Activated CD4-positive, alpha-beta memory T cell treated with anti-CD3 and anti-CD28 coated beads for 36 hours (primary cell): ENCODE results near the gene POC1A. TPM values are rescaled to one million over a fixed set of nuclear protein-coding genes. Genes with fewer than 3 reads are reported as not detected.
A peak's percentile ranks its signal among the peaks of the same experiment; 100 is the strongest.

ENCODE experiments used
- CTCF ChIA-PET: fragments of 350-600 bp; sonication (Branson Sonifier 250); formaldehyde crosslinking; loops from one replicate; lab custom pipeline; 2021; ENCODE audit warnings: antibody characterized with exemption, inconsistent platforms; lab: Charles Lee
- POLR2A ChIA-PET: fragments of 350-600 bp; sonication (Branson Sonifier 250); formaldehyde crosslinking; loops from one replicate; lab custom pipeline; 2021; ENCODE audit warnings: antibody characterized with exemption; lab: Charles Lee
- DNase-seq: peaks from one replicate; pipeline ENCODE4 v3.0.0-alpha.2; 2020
- H3K27ac Mint-ChIP-seq: one replicate; pipeline ENCODE4 v1.8.0; 2021; ENCODE audit warnings: mixed read lengths
- H3K27me3 Mint-ChIP-seq: one replicate; pipeline ENCODE4 v1.8.0; 2021; ENCODE audit warnings: mixed read lengths
- H3K36me3 Mint-ChIP-seq: one replicate; pipeline ENCODE4 v1.8.0; 2021; ENCODE audit warnings: mixed read lengths
- H3K4me1 Mint-ChIP-seq: one replicate; pipeline ENCODE4 v1.8.0; 2021; ENCODE audit warnings: low read depth, mixed read lengths
- H3K4me3 Mint-ChIP-seq: one replicate; pipeline ENCODE4 v1.8.0; 2021; ENCODE audit warnings: mild to moderate bottlenecking, mixed read lengths
- H3K9me3 Mint-ChIP-seq: one replicate; pipeline ENCODE4 v1.8.0; 2021; ENCODE audit warnings: mixed read lengths
- intact Hi-C: fragments of 100-400 bp; cut with micrococcal nuclease; formaldehyde crosslinking; loops from one replicate; pipeline ENCODE4 v1.15.1; 2023
- total RNA-seq, 2 experiments: library from RNA; stranded (reverse); gene quantifications; one replicate each; pipeline ENCODE4 v1.2.3, GENCODE V29; 2021

Gene POC1A
- total RNA-seq, 2 experiments from 2014 or later: 28.5 to 30.5 TPM

DNA sequence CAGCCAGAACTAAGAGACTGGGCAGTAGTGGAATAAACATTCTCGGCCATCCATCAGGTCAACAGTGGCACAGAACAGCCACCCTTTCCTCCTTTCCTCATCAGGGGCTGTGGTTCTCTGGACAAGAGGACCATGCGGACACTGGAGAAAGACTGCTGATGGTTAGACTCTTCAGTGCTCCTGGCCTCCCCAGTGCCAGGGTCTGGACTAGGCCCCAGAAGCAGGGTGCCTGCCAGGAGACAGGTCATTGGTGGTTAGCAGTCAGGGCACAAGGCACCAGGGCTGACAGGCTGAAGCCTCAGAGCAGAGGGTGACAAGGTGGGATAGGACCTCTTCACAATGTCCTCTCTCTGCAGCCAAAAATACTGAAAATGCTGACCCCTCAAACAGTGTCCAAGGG lies 30.1 kb downstream of the POC1A start:
- ChIA-PET CTCF (interaction anchor here (0.5 to 5.3 kb wide), 14 partner anchors 25 to 130 kb away, joined by 3 to 101 read pairs (median 4); partner anchors contain the start of genes POC1A and RPL29), POLR2A (no interaction called here)
- peaks cover 5% of the 10 kb centered on the region for H3K36me3 Mint-ChIP-seq
- no peaks in the 10 kb centered on the region for H3K27me3 Mint-ChIP-seq
- H3K9me3 Mint-ChIP-seq: no peaks in the 10 kb centered on the region
- no peak overlapping the region for H3K4me3 Mint-ChIP-seq
- DNase-seq: no peak
- H3K27ac Mint-ChIP-seq: no peak overlapping the region
- peaks cover 4% of the 10 kb centered on the region for H3K4me1 Mint-ChIP-seq
- intact Hi-C loops: loop anchor here (5.0 kb wide), 1 partner anchor 182 kb away; the partner anchor contains the start of genes PARP3 and RRP9

GRCh38 chr3:52123106-52123725 lies 31.0 kb downstream of the POC1A start:
- Mint-ChIP-seq H3K27ac (no peak overlapping the region), H3K36me3 (peaks cover 5% of the 10 kb centered on the region), H3K4me3 (no peak overlapping the region), H3K9me3 (no peaks in the 10 kb centered on the region), H3K27me3 (no peaks in the 10 kb centered on the region), H3K4me1 (peaks cover 4% of the 10 kb centered on the region)
- DNase-seq: peak; percentile 78
- intact Hi-C loops: loop anchor here (1.0 to 5.0 kb wide), 4 partner anchors 66 to 181 kb away; partner anchors contain the start of genes PARP3 and RRP9
- POLR2A ChIA-PET: interaction anchor here (0.6 kb wide), 1 partner anchor 67 kb away, joined by 3 read pairs; the partner anchor contains the start of gene DUSP7
- CTCF ChIA-PET: interaction anchor here (0.7 to 5.3 kb wide), 26 partner anchors 12 to 216 kb away, joined by 3 to 101 read pairs (median 4); partner anchors contain the start of genes ABHD14A, ABHD14B, DUSP7 and PARP3

DNA sequence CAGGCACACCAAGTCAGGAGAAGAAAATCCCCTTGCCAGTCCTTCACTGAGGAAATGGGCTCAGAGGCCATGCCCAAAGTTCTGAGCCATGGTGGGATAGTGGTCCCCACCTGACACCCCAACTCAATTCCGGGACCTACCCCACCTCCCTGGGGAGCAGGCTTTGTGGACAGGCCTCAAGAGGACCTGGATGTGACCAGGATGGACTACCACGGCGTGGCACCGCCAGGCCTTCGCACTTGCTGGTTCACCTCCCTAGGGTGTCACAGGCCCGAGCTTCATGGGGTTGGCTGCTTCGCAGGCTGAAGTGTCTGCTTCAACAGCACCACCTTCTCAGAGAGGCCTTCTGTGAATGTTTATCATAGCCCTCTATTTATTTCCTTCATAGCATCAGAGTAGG lies 31.7 kb downstream of the POC1A start:
- H3K36me3 Mint-ChIP-seq: peaks cover 5% of the 10 kb centered on the region
- DNase-seq: no peak
- no peak overlapping the region for H3K4me3 Mint-ChIP-seq
- ChIA-PET POLR2A (interaction anchor here (0.6 kb wide), 1 partner anchor 67 kb away, joined by 3 read pairs; the partner anchor contains the start of gene DUSP7), CTCF (interaction anchor here (0.7 to 5.3 kb wide), 19 partner anchors 12 to 180 kb away, joined by 3 to 101 read pairs (median 5); partner anchors contain the start of genes ABHD14A, ABHD14B, DUSP7 and PARP3)
- intact Hi-C loops: loop anchor here (2.0 to 5.0 kb wide), 2 partner anchors 70 to 180 kb away; partner anchors contain the start of genes PARP3 and RRP9
- H3K27ac Mint-ChIP-seq: no peak overlapping the region
- H3K27me3 Mint-ChIP-seq: no peaks in the 10 kb centered on the region
- H3K4me1 Mint-ChIP-seq: no peaks in the 10 kb centered on the region
- H3K9me3 Mint-ChIP-seq: no peaks in the 10 kb centered on the region

- ChIA-PET CTCF (interaction anchor here (0.7 to 5.3 kb wide), 6 partner anchors 22 to 148 kb away, joined by 3 to 101 read pairs (median 11); partner anchors contain the start of genes ABHD14A and ABHD14B), POLR2A (interaction anchor here (0.7 kb wide), 1 partner anchor 66 kb away, joined by 3 read pairs; the partner anchor contains the start of gene DUSP7)
- DNase-seq: no peak
- Mint-ChIP-seq H3K27me3 (no peaks in the 10 kb centered on the region), H3K9me3 (no peaks in the 10 kb centered on the region), H3K36me3 (peaks cover 5% of the 10 kb centered on the region), H3K4me3 (no peak overlapping the region), H3K27ac (no peak overlapping the region), H3K4me1 (no peaks in the 10 kb centered on the region)
- intact Hi-C loops: loop anchor here (2.0 to 5.0 kb wide), 2 partner anchors 69 to 180 kb away; partner anchors contain the start of genes PARP3 and RRP9
Observed at GRCh38 chr3:52121813-52122212, 32.4 kb downstream of the POC1A start.

- Mint-ChIP-seq H3K4me1 (no peaks in the 10 kb centered on the region), H3K27ac (no peak overlapping the region), H3K36me3 (peaks cover 4% of the 10 kb centered on the region), H3K27me3 (no peaks in the 10 kb centered on the region), H3K9me3 (no peaks in the 10 kb centered on the region), H3K4me3 (no peak overlapping the region)
- POLR2A ChIA-PET: interaction anchor here (0.7 kb wide), 1 partner anchor 65 kb away, joined by 3 read pairs; the partner anchor contains the start of gene DUSP7
- intact Hi-C loops: loop anchor here (5.0 kb wide), 1 partner anchor 179 kb away; the partner anchor contains the start of genes PARP3 and RRP9
- DNase-seq: no peak
- CTCF ChIA-PET: interaction anchor here (2.0 to 5.3 kb wide), 4 partner anchors 22 to 147 kb away, joined by 5 to 101 read pairs (median 24); partner anchors contain the start of genes ABHD14A and ABHD14B
Observed at GRCh38 chr3:52121464-52121805, 32.8 kb downstream of the POC1A start.

DNA sequence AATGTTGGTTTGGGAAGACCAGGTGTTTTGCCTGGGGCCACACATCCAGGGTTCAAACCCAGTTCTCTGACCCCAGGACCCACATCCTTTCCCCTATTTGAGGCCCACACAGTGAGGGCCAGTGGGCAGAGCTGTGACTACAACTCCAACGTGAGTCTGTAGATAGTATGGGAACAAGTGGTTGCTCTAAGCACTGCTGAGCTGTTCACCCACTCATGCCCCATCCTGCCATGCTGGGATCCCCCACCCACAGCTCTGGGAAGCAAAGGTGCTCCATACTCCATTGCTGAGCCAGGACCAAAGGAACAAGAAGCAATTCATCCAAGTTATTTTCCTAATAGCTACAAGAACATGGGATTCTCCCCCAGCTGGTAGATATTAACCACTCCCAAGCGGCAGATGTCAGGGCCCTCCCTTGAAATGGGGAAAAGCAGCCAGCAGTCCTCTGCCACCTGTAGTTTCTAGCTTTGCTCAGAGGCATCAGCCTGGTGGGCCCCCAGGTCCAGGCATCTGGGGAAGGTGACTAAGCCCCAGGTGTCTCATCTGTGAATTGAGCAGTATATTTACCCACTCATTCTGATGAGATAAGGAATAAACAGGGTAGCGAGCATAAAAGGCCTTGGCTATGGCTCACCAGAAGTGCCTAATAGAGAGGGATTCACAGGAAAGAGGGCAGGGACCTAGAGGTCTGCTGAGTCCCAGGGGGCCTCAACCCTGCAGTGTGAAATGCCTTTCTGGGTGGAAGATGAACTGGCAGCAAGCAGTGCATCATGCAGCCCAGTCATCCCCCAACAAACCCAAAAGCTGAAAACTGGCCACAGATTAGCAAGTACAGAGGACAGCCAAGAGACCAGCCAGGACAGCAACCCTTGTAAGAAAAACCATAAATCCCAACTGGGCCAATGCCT lies 33.4 kb downstream of the POC1A start:
- Mint-ChIP-seq H3K27me3 (no peaks in the 10 kb centered on the region), H3K9me3 (no peaks in the 10 kb centered on the region), H3K36me3 (peaks cover 4% of the 10 kb centered on the region), H3K27ac (no peak overlapping the region), H3K4me3 (no peak overlapping the region), H3K4me1 (no peaks in the 10 kb centered on the region)
- ChIA-PET POLR2A (interaction anchor here (1.1 kb wide), 1 partner anchor 32 kb away, joined by 3 read pairs; no protein-coding TSS in a partner anchor), CTCF (interaction anchor here (0.9 to 5.3 kb wide), 6 partner anchors 21 to 147 kb away, joined by 3 to 101 read pairs (median 10); partner anchors contain the start of genes ABHD14A, ABHD14B and DUSP7)
- intact Hi-C loops: loop anchor here (5.0 kb wide), 1 partner anchor 179 kb away; the partner anchor contains the start of genes PARP3 and RRP9
- no peak for DNase-seq

DNA sequence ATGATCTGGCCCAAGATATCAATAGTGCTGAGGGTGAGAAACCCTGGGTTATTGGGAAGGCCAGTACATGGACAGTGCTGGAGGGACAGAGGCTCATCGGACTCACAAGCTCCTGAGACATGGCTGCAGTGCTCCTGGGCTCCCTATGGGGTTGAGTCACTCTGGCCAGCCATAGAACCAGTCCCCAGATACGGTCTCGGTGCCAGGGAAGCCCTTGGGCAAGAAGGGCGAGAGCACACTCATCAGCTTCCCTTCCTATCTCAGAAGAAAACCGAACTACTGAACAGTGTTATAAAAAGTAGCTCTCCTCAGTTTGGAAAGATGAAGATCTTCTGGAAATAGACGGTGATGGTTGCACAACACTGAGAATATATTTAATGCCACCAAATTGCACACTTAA lies 34.4 kb downstream of the POC1A start:
- Mint-ChIP-seq H3K27ac (no peak overlapping the region), H3K9me3 (no peaks in the 10 kb centered on the region), H3K27me3 (no peaks in the 10 kb centered on the region), H3K4me1 (no peaks in the 10 kb centered on the region), H3K36me3 (peaks cover 4% of the 10 kb centered on the region), H3K4me3 (no peak overlapping the region)
- intact Hi-C loops: loop anchor here (5.0 kb wide), 1 partner anchor 178 kb away; the partner anchor contains the start of genes PARP3 and RRP9
- POLR2A ChIA-PET: interaction anchor here (1.1 kb wide), 1 partner anchor 31 kb away, joined by 3 read pairs; no protein-coding TSS in a partner anchor
- DNase-seq: no peak
- CTCF ChIA-PET: interaction anchor here (0.9 to 5.3 kb wide), 3 partner anchors 63 to 117 kb away, joined by 3 to 101 read pairs (median 3); partner anchors contain the start of gene DUSP7

DNA sequence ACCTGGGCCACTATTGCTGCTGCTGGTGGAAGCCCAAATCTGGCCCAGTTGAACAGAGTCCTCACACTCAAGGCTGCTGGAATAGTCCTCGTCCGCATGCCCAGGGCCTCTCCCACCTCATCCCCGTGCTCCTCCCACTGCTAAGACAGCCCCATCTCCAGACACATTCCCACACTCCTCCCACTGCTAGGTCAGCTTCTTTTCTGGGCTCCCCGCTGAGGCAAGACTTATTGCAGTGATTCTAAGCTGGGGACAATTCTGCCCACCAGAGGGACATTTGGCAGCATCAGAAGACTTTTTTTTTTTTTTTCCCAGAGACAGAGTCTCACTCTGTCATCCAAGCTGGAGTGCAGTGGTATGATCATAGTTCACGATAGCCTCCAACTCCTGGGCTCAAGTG lies 35.1 kb downstream of the POC1A start:
- H3K27ac Mint-ChIP-seq: no peak overlapping the region
- no peaks in the 10 kb centered on the region for H3K9me3 Mint-ChIP-seq
- H3K4me1 Mint-ChIP-seq: no peaks in the 10 kb centered on the region
- intact Hi-C loops: no loop called here
- DNase-seq: no peak
- CTCF ChIA-PET: interaction anchor here (1.4 kb wide), 1 partner anchor 28 kb away, joined by 3 read pairs; no protein-coding TSS in a partner anchor
- H3K27me3 Mint-ChIP-seq: no peaks in the 10 kb centered on the region
- H3K4me3 Mint-ChIP-seq: no peak overlapping the region
- POLR2A ChIA-PET: interaction anchor here (1.1 kb wide), 1 partner anchor 30 kb away, joined by 3 read pairs; no protein-coding TSS in a partner anchor
- H3K36me3 Mint-ChIP-seq: peaks cover 4% of the 10 kb centered on the region

DNA sequence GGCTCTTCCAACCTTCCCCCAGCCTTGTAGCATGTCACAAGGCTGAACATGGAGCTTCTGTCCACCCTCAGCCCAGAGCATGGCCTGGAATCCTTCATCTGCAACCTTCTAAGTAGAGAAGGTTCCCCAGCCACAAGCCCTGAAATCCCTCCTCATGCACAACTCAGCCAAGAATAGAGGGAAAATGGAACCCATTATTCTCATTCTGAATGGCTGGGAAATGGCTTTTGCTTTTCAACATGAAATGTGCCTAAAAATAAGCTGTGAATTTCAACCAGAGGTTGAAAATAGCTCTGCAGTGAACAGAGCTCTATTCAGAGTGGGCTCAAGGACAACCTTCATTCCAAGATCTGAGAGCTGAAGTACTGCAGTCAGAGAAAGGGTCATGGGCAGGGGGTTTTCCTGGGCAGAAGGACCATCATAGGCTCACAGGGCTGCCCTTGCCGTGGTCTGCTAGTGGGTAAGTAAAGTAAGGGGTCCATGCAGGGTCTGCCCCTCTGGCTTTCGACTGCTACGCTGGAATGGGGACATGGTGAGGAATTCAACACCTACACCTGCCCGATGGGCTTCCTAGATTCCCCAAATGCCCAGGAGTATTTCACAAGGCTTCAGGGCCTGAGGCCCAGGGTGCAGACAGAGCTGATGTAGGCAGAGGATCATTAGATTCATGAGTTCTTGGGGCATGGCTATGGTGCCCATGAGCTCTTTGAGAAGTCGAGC lies 35.9 kb downstream of the POC1A start:
- no peaks in the 10 kb centered on the region for H3K9me3 Mint-ChIP-seq
- H3K4me3 Mint-ChIP-seq: no peak overlapping the region
- ChIA-PET POLR2A (no interaction called here), CTCF (interaction anchor here (1.4 kb wide), 1 partner anchor 29 kb away, joined by 3 read pairs; no protein-coding TSS in a partner anchor)
- no peak for DNase-seq
- H3K4me1 Mint-ChIP-seq: no peaks in the 10 kb centered on the region
- H3K36me3 Mint-ChIP-seq: peaks cover 4% of the 10 kb centered on the region
- no peaks in the 10 kb centered on the region for H3K27me3 Mint-ChIP-seq
- no peak overlapping the region for H3K27ac Mint-ChIP-seq
- intact Hi-C loops: no loop called here

- ChIA-PET POLR2A (no interaction called here), CTCF (no interaction called here)
- DNase-seq: no peak
- Mint-ChIP-seq H3K9me3 (no peaks in the 10 kb centered on the region), H3K4me1 (no peaks in the 10 kb centered on the region), H3K36me3 (peaks cover 4% of the 10 kb centered on the region), H3K27me3 (no peaks in the 10 kb centered on the region), H3K4me3 (no peak overlapping the region), H3K27ac (no peak overlapping the region)
- intact Hi-C loops: no loop called here
Observed at GRCh38 chr3:52117537-52117936, 36.7 kb downstream of the POC1A start.
